Stimulated activated CD8-positive, alpha-beta memory T cell treated with anti-CD3 and anti-CD28 coated beads, Interleukin-2, amount 100 ng/mL, for 48 hours (primary cell): Measurements from ENCODE around the gene AXIN1.
"Not testable (repeated sequence)": the region's sequence is repeated elsewhere in the genome, so short reads cannot be mapped to it uniquely, and the experiment has no call there.

Experiments
- DNase-seq, 2 donors: peaks; one replicate each; pipeline ENCODE4 v3.0.0-alpha.2; 2020; ENCODE audit warnings: low read depth in 2 of 2

AXIN1 gene

GRCh38 chr16:370979-371514 is 18.5 kb upstream of the AXIN1 start:
- DNase-seq: no peak

GRCh38 chr16:370443-370842 is 17.9 kb upstream of the AXIN1 start, which contains the start of gene MRPL28:
Gene MRPL28, minus strand, starts transcription at chr16:370538. Its CDS starts 320 bp downstream, at chr16:370218.
- DNase-seq: peak; percentile 86 to 92

- no peak for DNase-seq
These were observed 17.4 kb upstream of the AXIN1 start for GRCh38 chr16:369866-370436.

DNA sequence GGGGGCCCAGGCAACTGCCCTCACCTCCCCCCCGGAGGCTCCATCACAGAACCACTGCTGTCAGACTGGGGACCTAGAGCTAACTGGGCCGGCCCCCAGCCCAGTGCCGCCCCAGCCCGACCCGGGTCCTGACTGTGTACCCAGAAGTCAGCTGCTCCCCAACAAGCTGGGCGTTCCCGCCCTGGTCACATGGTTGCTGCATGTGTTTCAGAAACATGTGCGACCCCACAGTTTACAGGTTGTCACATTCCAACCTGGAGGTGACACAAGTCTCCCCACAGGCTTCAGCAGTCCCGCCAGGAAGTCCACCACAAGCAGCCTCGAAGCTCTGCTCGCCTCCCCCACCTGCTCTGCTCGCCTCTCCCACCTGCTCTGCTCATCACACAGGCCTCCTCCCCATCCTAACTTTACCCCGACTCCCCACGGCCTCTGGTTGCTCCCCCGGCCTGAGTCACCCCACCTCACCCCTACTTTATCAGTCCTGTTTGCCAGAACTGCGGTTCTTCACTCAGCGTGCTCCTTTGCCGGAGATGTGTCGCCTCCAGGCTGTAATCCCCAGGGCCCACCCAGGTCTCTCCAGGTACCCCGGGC is 16.8 kb upstream of the AXIN1 start:
- no peak for DNase-seq

DNA sequence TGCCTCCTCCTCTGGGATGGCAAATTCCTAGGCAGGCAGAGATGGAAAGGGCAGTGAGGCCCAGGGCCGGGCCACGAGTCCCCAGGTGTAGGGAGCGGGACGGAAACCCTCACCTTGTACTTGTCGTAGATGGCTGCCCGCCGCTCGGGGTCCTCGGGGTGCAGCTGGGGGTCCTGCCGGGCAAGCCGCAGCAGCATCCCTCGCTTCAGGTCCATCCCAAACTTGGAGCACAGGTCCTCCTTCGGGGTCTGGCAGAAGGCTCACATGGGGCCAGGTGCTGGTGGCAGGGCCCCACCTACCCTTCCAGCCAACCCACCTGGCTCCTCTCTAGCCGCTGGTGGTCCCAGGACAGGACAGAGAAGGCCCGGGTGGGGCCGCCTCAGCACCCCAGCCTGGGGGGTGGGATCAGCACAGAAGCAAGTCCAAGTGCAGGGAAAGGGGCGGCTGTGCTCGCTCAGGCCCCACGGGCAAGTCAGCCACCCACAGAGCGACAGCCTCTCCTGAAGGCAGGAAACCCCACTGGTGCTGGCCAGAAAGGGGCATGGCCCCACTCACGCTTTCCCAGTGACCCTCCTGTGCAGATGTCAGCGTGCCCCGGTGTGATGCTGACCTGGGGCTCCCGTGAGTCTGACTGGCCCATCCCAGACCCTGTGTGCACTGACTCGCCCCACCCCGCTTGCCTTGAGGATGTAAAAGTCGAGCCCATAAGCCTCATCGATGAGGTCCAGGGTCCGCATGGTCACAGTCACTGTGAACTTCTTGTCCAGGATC is 16.1 kb upstream of the AXIN1 start:
- DNase-seq: no peak

- no peak for DNase-seq
These were observed 14.9 kb upstream of the AXIN1 start for GRCh38 chr16:367333-367903.

- DNase-seq: no peak
These were observed 14.0 kb upstream of the AXIN1 start for GRCh38 chr16:366476-366875.

- DNase-seq: no peak
These were observed 12.3 kb upstream of the AXIN1 start for GRCh38 chr16:364595-365491.

DNA sequence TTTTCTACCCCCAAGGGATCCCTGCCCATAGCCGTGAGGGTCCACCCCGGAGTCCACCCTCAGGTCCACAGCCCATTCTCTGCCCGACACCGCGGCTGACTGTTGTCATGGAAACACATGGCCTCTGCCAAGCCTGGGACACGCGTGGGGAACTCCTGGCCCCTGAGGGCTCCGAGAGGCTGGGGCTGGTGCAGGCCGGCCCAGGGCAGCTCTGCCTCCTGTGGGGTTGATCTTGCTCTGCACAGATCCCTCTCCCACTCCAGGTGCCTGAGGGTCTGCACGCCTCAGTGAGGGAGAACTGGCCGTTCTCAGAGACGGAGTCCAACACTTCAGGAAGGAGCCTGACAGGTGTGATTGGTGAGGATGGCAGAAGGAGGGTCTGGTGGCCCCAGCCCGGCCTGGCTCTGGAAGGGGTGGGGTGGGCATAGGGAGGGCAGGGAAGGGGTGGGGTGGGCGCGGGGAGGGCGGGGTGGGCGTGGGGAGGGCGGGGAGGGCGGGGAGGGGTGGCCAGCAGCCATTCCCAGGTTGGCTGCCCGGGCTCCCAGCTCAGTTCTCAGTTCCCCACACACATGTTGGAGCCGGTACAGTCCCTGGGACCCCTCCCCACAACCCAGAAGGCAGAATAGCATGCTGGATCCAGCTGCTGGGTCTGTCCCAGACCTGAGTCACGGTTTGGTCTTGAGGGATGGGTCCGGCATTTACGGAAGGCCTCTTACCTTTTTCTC is 11.4 kb upstream of the AXIN1 start:
- DNase-seq: no peak

- no peak for DNase-seq
These were observed 10.7 kb upstream of the AXIN1 start for GRCh38 chr16:363110-363765.

DNA sequence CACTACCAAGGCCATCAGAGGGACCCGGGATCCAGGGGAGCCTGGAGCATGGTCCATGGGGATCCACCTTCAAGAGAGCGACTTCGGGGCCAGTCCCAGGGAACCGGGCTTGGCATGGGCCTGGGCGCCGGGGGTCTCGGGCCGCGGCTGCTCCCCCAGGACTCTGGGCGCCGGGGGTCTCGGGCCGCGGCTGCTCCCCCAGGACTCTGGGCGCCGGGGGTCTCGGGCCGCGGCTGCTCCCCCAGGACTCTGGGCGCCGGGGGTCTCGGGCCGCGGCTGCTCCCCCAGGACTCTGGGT is 10.1 kb upstream of the AXIN1 start:
- not testable (repeated sequence) for DNase-seq

GRCh38 chr16:361872-362701 is 9.6 kb upstream of the AXIN1 start:
- peak; percentile 60 to 64 for DNase-seq

- no peak for DNase-seq
These were observed 8.9 kb upstream of the AXIN1 start for GRCh38 chr16:361341-361871.

- DNase-seq: no peak
These were observed 8.3 kb upstream of the AXIN1 start for GRCh38 chr16:360698-361336.

DNA sequence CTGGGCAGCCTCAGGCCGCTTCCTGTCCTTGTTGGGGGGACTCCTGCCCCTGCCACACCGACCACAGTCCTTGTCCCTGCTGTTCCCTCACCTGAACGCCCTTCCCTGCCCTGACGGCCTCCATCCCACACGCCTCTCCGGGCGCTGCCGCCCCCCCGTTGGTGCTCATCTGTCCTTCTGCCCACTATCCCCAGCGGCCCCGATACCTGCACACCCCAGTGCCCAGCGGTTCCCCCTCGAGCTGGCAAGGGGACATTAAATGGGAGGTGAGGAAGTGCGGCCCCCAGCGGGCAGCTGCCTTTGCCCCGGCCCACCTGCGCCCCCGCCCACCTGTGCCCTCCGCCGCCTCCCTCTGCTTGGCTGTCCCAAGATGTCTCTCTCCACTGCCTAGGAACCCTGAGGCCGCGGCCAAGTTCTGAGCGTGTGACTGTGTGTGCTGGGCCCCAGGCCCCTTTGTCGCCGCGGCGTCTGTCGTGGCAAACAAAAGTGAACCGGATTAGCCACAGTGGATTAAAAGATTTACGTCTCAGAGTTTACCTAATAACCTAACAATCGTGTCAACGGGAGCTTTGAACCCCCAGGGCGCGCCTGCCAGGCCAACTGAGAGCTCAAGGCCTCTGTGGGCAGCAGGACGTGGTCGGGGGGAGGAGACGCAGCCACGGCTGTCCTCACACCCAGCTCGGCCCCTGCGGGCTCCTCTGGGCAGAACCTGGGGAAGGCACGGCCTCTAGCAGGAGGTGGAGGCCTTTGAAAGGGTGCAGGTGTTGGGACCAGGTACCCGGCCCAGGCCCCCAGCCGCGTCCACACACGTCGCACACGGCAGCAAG is 7.6 kb upstream of the AXIN1 start:
- no peak for DNase-seq

DNA sequence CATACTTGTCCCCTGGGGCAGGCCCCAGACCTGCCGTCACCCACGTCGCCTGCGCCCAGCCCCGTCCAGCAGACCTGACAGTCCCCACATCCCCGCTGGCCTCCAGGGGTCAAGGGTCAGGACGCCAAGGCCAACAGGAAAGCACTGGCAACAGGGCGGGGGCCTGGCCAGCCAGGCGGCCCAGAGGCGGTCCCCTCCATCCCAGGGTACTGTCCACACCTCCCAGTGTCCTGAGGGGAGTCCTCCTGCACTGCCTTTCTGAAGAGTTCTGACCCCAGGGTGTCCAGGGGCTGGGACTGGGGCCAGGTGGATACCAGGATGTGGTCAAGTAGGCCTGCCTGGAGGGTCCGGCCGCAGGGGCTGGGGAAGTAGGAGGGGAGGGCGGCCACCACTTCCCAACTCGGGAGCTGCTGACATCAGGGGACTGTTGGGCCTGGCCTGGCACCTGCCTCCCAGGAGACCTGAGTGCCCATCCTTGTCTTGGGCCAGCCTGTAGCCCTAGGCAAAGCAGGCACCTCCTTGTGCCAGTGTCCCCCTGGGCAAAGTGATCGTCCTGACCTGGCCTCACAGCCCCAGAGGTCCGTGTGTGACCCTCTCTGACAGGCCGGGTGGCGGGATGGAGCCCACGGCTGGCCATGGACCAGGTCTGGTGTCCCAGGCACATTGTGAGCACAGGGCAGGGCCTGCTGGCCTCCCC is 6.7 kb upstream of the AXIN1 start:
- no peak for DNase-seq

GRCh38 chr16:356741-357140 is 4.2 kb upstream of the AXIN1 start:
- DNase-seq: no peak
